Stomach (tissue), 4 donors: ENCODE data around the gene KLHL29.

Experiments used
- CTCF ChIP-seq, 7 experiments: fragments of 450-650 bp in 4 of 7; fragments of 200-600 bp in 3 of 7; sonication (generic) in 3 of 7; IDR thresholded peaks; one replicate each; pipeline ENCODE4 v1.5.1; 2016 to 2019; ENCODE audit warnings: antibody characterized with exemption in 7 of 7, control low read depth in 2 of 7, mild to moderate bottlenecking in 1 of 7
- POLR2AphosphoS5 ChIP-seq, 3 donors: sonication (generic); formaldehyde crosslinking; IDR thresholded peaks; one replicate each; pipeline ENCODE4 v1.6.1; 2016; ENCODE audit warnings: antibody characterized with exemption in 3 of 3

GRCh38 chr2:23703583-23704385, 318.8 kb downstream of the KLHL29 start:
- TF ChIP-seq CTCF (IDR thresholded peaks at IDR 0.05) (no peak), POLR2AphosphoS5 (IDR thresholded peaks at IDR 0.05) (no peak)
